Heart left ventricle (tissue), 16 donors: ENCODE results near the gene EIF4B. TPM values are rescaled to one million over a fixed set of nuclear protein-coding genes. Genes with fewer than 3 reads are reported as not detected.

Experiments used
- ATAC-seq, 4 donors: fragments of 200-7000 bp; cut with Tn5 transposase; one replicate each; pipeline ENCODE4 v1.9.1; 2020 to 2022; ENCODE audit warnings: moderate library complexity in 4 of 4, mild to moderate bottlenecking in 3 of 4, moderate number of reproducible peaks in 1 of 4
- DNase-seq, 5 donors: peaks; one replicate each; pipeline ENCODE4 v3.0.0-alpha.2; 2020
- H3K27ac ChIP-seq, 12 donors: fragments of 200-600 bp; sonication (generic) in 4 of 12; one replicate each; pipeline versions ENCODE4 v1.5.0 to v1.8.0; 2016 to 2022; ENCODE audit warnings: mild to moderate bottlenecking in 2 of 12
- H3K27me3 ChIP-seq, 9 donors: fragments of 200-600 bp; sonication (generic) in 2 of 9; one replicate each; pipeline versions ENCODE4 v1.5.1 to v1.8.0; 2016 to 2022; ENCODE audit warnings: mild to moderate bottlenecking in 3 of 9
- H3K36me3 ChIP-seq, 9 donors: fragments of 200-600 bp; sonication (generic) in 2 of 9; one replicate each; pipeline versions ENCODE4 v1.5.0 to v1.8.0; 2018 to 2022; ENCODE audit warnings: mild to moderate bottlenecking in 2 of 9
- H3K4me1 ChIP-seq, 12 donors: fragments of 200-600 bp; sonication (generic) in 4 of 12; one replicate each; pipeline versions ENCODE4 v1.5.0 to v1.8.0; 2016 to 2022; ENCODE audit warnings: mild to moderate bottlenecking in 3 of 12
- H3K4me3 ChIP-seq, 12 donors: fragments of 200-600 bp; sonication (generic) in 4 of 12; one replicate each; pipeline versions ENCODE4 v1.5.0 to v1.8.0; 2017 to 2022; ENCODE audit warnings: mild to moderate bottlenecking in 9 of 12, moderate library complexity in 4 of 12
- H3K9me3 ChIP-seq, 12 donors: fragments of 200-600 bp; sonication (generic) in 4 of 12; one replicate each; pipeline versions ENCODE4 v1.5.0 to v1.8.0; 2016 to 2022; ENCODE audit warnings: mild to moderate bottlenecking in 1 of 12
- POLR2A ChIP-seq, 2 donors: fragments of 450-650 bp; IDR thresholded peaks; one replicate each; pipeline ENCODE4 v1.6.1; 2017; ENCODE audit warnings: antibody characterized with exemption in 2 of 2, mild to moderate bottlenecking in 2 of 2, moderate library complexity in 2 of 2
- WGBS, 4 donors: extraction: QIAGEN DNeasy Blood & Tissue Kit in 2 of 4; methylation state at CpG; one replicate each; pipeline versions ENCODE4 v1.1.5 to v1.1.7; 2013 to 2018; 5-methylcytosine and 5-hydroxymethylcytosine counted together
- intact Hi-C, 10 donors: fragments of 100-400 bp; cut with DNase I; formaldehyde crosslinking; loops; one replicate each; pipeline versions ENCODE4 v1.11.1 to v1.14.2; 2022
- polyA plus RNA-seq, 2 donors: library from polyadenylated mRNA; stranded (reverse); fragments of 200-250 nt; gene quantifications; one replicate each; pipeline ENCODE4 v1.2.3, GENCODE V29; 2013
- total RNA-seq, 9 donors: library from RNA; depleted of rRNA in 2 of 9; stranded (reverse); fragments of >200 nt in 2 of 9; fragmentation: NEBNext Ultra II Directional in 3 of 9; extraction: Animal tissue kit (Norgen Biotek cat#: 25700) in 3 of 9; gene quantifications; one replicate each; pipeline versions ENCODE4 v1.1.0 to v1.2.4, GENCODE V29; 2016 to 2023
- TF ChIP-seq, protein P1 (sequence below), 12 donors: fragments of 200-600 bp; sonication (generic) in 4 of 12; IDR thresholded peaks; one replicate each; pipeline versions ENCODE4 v1.5.0 to v1.8.0; 2018 to 2022; ENCODE audit warnings: antibody characterized with exemption in 12 of 12, mild to moderate bottlenecking in 5 of 12
- donor health status: ischemic (EF 13 %, LVEDD 7.1; RV severe dilation, severe dysfunction).
- donor health status: healthy with polysubstance abuse.
- donor health status: DM: no; HTN: yes; CAD: no.
- donor health status: DM: no; HTN: no; CAD: no.
- donor health status: ischemic (EF 25% LVEDD 6.9; RV normal size, moderate dysfunction).
- donor health status: ischemic (EF 25% LVEDD 5.7; RV mildly dilated, moderate dysfunction).
- donor health status: healthy.
- donor health status: DM: yes; HTN: yes; CAD: no.
- donor health status: ischemic (EF 35%, LVEDD 5.7; RV mildly dilated, moderate dysfunction).
- donor health status: nonischemic (EF 11% LVEDD 7.7; RV severe dilation, severe dysfunction).
- donor health status: DM: yes; HTN: yes; CAD: no.
- donor health status: PGD.
- donor health status: ischemic (EF 29% LVEDD 5.4; RV normal size, mild dysfunction).
- donor health status: nonischemic (EF 23%, LVEDD 6.1; RV moderate dilation, normal function).

The EIF4B gene
- total and polyA plus RNA-seq, 11 donors = 52.0 to 481 (median 342) TPM

- DNase-seq (peak in 2 of 5 donors; percentile 28 to 52), ATAC-seq (peak in 3 of 4 donors; percentile 3 to 19 (median 11))
- Histone ChIP-seq H3K9me3 (no peaks in the 10 kb centered on the region), H3K27me3 (no peaks in the 10 kb centered on the region), H3K27ac (peak overlapping the region; percentile 42 to 89 (median 67)), H3K4me3 (no peak overlapping the region), H3K4me1 (peaks cover 23 to 97% (median 73%) of the 10 kb centered on the region in 12 donors), H3K36me3 (peaks cover 0 to 63% (median 40%) of the 10 kb centered on the region in 9 donors)
- TF ChIP-seq, protein P1, sequence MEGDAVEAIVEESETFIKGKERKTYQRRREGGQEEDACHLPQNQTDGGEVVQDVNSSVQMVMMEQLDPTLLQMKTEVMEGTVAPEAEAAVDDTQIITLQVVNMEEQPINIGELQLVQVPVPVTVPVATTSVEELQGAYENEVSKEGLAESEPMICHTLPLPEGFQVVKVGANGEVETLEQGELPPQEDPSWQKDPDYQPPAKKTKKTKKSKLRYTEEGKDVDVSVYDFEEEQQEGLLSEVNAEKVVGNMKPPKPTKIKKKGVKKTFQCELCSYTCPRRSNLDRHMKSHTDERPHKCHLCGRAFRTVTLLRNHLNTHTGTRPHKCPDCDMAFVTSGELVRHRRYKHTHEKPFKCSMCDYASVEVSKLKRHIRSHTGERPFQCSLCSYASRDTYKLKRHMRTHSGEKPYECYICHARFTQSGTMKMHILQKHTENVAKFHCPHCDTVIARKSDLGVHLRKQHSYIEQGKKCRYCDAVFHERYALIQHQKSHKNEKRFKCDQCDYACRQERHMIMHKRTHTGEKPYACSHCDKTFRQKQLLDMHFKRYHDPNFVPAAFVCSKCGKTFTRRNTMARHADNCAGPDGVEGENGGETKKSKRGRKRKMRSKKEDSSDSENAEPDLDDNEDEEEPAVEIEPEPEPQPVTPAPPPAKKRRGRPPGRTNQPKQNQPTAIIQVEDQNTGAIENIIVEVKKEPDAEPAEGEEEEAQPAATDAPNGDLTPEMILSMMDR (IDR thresholded peaks at IDR 0.05) = no peak
- TF ChIP-seq POLR2A (IDR thresholded peaks at IDR 0.05) = no peak
- WGBS, 4 donors = 57 to 69% (median 65%) methylated on average over 9 to 12 of the region's 12 CpGs
- intact Hi-C loops = loop anchor here in 7 of 10 donors (5.0 kb wide), 3 partner anchors 122 to 217 kb away; no protein-coding TSS in a partner anchor
Observed at GRCh38 chr12:53069621-53070410, 63.6 kb downstream of the EIF4B start.

DNA sequence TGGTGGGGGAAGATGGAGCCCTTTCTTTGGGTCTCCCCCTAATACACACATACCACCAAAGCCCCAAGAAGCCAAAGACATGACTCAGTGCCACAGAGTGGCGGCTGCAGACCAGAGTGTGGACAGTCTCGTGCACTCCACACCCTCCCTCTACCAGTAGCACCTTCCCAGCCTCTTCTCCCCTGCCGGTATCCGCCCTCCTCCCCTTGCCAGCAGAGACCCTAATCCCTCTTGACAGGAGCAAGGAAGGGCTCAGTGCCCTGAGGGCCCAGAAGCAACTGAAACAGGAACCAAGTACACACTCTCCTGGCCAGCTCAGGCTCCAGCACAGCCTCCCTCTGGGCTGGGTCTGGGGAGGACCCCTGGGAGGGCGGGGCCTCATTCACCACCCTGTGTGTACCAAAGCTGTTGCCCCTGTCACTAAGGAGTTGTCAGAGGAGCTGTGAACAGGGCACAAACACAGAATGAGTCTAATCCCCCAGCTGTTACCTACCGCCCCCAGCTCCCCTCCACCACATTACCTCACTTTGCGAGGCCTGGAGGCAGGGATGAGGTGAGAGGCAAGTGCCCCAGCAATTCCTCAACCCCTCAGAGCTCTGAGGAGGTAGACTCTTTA lies 64.7 kb downstream of the EIF4B start:
- Histone ChIP-seq H3K36me3 (peaks cover 0 to 63% (median 41%) of the 10 kb centered on the region in 9 donors), H3K4me3 (no peak overlapping the region), H3K27me3 (no peaks in the 10 kb centered on the region), H3K27ac (peak overlapping the region; percentile 22 to 89 (median 80)), H3K4me1 (peaks cover 23 to 87% (median 66%) of the 10 kb centered on the region in 12 donors), H3K9me3 (no peaks in the 10 kb centered on the region)
- ATAC-seq (no peak), DNase-seq (no peak)
- intact Hi-C loops = no loop called here
- TF ChIP-seq, protein P1 (IDR thresholded peaks at IDR 0.05) = no peak
- TF ChIP-seq POLR2A (IDR thresholded peaks at IDR 0.05) = no peak
- WGBS, 4 donors = 74 to 91% (median 83%) methylated on average over 6 to 7 of the region's 7 CpGs

DNA sequence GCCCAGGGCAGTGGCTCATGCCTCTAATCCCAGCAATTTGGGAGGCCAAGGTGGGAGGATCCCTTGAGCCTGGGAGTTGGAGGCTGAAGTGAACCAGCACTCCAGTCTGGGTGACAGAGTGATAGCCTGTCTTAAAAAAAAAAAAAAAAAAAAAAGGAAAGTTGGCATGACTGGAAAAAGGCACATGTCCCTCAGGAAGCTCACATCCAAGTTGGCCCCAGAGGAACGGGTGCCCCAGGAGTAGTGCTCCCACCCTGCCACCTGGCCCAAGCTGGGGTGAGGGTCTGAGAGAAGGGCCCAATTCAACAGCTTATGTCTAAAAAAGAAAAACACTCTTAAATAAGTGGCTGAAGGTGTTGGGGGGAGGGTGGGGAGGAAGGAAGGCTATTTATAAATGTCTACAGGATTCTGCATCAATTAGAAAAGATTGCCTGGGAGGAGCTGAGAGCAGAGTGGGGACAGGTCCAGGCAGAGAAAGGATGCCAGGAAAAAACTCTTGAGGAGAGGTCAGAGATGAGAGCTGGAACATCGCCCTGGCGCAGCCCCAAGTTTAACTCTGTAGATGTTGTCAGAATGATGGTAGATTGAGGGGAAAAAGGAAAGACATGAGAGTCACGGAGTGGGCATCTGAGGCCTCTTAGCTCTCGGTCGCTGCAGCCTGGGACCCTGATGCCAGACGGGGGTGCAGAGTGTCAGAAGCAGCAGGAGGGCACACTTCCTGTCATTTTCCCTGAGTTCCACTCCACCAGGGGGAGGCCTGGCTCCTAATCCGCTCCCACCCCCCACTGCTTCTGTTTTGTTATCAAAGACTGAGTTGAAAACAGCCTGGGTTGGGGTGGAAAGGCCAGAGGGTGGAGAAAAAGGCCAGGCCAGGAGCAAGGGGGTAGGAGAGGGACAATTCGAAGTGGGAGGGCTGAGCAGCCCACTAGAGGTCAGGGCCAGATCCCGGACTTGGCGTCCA lies 65.6 kb downstream of the EIF4B start:
- intact Hi-C loops = loop anchor here in 2 of 10 donors (2.0 kb wide), 1 partner anchor 25 kb away; the partner anchor contains the start of gene IGFBP6 (in 2 of the 2)
- WGBS, 4 donors = 10 to 19% (median 11%) methylated on average over 11 of the region's 11 CpGs
- DNase-seq = peak in 4 of 5 donors; percentile 75 to 87 (median 84)
- peak; percentile 35 to 77 (median 68) for ATAC-seq
- H3K4me3 ChIP-seq = peak overlapping the region in 6 of 12 donors; percentile 2 to 18 (median 10)
- TF ChIP-seq, protein P1 (IDR thresholded peaks at IDR 0.05) = peak in 6 of 12 donors; percentile 17 to 48 (median 28)
- TF ChIP-seq POLR2A (IDR thresholded peaks at IDR 0.05) = no peak
- H3K9me3 ChIP-seq = no peaks in the 10 kb centered on the region
- H3K27me3 ChIP-seq = no peaks in the 10 kb centered on the region
- H3K27ac ChIP-seq = peak overlapping the region; percentile 42 to 89 (median 80)
- H3K36me3 ChIP-seq = peaks cover 0 to 68% (median 44%) of the 10 kb centered on the region in 9 donors
- peaks cover 23 to 78% (median 60%) of the 10 kb centered on the region in 12 donors for H3K4me1 ChIP-seq
